GM10266 (cell line): ENCODE results near the gene IGF2BP1.

Source experiments
- DNase-seq: peaks from one replicate; pipeline ENCODE4 v3.0.0; 2012; ENCODE audit errors: extremely low spot score
- TF ChIP-seq, protein P1 (sequence below): IDR thresholded peaks from 2 replicates; pipeline ENCODE4 v1.5.1; 2012; ENCODE audit warnings: mild to moderate bottlenecking, low read depth; ENCODE audit not compliant: control insufficient read depth, insufficient read depth; ENCODE audit errors: missing control alignments

IGF2BP1 gene

DNA sequence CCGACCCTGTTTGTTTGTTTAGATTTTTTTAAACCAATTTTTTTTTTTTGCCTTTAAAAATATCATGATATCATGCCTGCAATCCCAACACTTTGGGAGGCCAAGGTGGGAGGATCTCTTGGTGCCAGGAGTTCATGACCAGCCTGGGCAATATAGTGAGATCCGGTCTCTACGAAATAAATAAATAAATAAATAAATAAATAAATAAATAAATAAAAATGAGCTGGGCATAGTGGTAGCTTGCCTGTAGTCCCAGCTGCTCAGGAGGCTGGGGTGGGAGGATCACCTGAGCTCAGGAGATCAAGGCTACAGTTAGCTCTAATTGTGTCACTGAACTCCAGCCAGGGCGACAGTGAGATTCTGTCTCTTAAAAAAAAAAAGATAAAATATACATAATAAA lies 8.1 kb upstream of the IGF2BP1 start:
- TF ChIP-seq, protein P1, sequence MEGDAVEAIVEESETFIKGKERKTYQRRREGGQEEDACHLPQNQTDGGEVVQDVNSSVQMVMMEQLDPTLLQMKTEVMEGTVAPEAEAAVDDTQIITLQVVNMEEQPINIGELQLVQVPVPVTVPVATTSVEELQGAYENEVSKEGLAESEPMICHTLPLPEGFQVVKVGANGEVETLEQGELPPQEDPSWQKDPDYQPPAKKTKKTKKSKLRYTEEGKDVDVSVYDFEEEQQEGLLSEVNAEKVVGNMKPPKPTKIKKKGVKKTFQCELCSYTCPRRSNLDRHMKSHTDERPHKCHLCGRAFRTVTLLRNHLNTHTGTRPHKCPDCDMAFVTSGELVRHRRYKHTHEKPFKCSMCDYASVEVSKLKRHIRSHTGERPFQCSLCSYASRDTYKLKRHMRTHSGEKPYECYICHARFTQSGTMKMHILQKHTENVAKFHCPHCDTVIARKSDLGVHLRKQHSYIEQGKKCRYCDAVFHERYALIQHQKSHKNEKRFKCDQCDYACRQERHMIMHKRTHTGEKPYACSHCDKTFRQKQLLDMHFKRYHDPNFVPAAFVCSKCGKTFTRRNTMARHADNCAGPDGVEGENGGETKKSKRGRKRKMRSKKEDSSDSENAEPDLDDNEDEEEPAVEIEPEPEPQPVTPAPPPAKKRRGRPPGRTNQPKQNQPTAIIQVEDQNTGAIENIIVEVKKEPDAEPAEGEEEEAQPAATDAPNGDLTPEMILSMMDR = no peak

DNA sequence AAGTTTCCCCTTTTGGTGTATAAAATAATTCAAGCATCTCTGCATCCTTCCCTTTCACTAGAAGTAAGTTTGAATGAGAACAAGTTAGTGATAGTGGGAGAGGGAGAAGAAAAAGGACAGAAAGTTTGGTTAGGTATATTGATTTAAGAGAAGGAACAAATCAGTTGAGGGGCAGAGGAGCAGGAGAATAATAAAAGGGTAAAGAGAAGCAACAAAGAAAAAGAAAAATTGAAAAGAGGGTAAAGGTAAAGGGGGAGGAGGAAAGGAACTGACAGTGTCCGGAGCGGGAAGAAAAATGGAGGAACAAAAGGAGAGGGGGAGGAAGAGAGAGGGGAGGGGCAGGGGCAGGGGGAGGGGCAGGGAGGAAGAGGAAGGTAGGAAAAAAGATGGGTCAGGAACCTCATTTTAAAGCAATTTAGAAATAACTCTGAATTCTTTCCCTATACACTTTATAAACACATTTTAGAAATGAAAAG lies 6.3 kb upstream of the IGF2BP1 start:
- DNase-seq = no peak
- TF ChIP-seq, protein P1 = no peak

More for the DNA sequence above, 8.1 kb upstream of the IGF2BP1 start:
- no peak for DNase-seq

DNA sequence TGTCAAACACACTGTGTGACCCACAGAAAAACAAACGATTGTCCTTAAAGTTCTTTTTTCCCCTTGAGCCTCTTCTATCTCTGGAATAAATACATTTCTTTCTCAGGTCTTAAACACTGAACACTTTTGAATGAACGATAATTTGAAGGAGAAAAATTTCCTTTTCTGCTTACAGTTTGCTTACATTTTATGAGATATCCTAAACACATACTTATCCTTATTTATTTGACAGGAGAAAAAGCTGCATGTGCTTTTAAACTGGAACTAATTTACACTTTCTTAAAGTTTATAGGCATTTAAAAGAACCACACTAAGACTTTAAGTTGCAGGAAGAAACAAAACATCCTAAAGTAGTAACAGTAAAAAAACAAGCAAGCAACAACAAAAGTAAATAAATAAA lies 4.7 kb upstream of the IGF2BP1 start:
- TF ChIP-seq, protein P1 = no peak
- no peak for DNase-seq

DNA sequence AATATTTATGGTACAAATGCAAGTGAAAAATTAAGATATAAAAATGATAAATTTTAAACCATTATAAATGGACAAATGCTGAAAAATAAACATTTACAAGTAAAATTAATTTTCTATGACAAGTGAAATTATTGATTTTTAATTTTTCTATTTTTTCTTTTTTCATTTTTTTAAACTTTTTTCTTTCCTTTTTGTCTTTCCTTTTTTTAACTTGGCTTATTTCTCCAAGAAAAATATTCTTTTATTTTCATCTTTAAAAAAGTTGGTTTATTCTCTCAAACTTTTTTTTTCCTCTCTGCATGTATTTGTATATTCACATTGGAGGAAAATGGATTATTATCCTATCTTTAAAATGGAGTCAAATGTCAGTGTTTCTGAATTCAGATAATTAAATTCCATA lies 3.9 kb upstream of the IGF2BP1 start:
- no peak for DNase-seq
- TF ChIP-seq, protein P1 = no peak

DNA sequence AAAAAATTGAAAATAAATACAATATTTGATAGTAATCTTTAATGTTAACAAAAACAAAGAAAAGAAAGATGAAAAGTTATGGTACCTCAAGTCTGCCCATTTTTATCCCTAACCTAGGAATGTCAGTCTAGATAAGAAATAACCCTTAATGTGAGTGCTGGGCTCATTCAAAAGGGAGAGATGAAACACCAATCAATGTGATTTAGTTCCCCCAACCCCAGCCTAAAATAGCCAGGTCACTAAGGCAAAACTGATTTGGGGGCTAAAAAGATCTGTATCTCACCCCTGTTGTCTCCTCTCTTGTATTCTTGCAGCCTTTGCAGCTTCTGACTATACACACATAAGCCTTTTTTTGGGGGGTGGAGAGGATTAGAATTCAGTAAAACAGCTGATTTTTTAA lies 3.2 kb upstream of the IGF2BP1 start:
- no peak for DNase-seq
- TF ChIP-seq, protein P1 = no peak

DNA sequence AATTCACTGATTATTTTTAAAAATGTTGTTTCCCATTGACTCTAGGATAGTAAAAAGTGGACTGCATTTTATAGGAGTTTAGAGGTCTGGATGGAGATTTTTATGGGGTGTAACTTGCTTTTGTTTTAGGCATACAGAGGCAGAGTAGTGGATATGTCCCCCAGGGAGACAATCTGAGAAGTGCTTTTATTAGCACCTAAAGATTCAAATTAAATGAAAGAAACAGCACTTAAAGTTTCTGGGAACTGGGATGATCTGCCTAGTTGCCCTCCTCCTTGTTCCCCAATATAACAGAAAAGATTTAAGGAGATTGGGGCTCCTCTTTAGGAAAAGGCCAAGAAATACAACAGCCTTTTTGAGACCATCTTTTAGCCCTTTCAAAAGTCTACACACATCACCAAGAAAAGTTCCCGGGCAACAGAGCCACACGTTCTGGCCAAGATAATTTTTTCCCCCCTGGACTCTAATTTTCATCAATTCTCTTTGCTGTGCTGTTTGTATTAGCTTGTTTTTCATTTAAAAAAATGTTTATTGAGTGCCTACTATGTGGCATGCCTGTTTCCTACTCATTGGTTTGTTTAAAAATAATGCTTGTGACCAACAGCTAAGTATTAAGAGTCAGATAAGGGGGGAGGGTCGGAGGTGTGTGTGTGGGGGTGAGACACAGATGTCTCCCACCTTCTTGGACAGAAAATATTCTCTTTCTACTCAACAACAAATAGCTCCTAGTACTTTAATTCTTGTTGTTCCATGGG lies 2.5 kb upstream of the IGF2BP1 start:
- TF ChIP-seq, protein P1 = no peak
- DNase-seq = peak; percentile 13

DNA sequence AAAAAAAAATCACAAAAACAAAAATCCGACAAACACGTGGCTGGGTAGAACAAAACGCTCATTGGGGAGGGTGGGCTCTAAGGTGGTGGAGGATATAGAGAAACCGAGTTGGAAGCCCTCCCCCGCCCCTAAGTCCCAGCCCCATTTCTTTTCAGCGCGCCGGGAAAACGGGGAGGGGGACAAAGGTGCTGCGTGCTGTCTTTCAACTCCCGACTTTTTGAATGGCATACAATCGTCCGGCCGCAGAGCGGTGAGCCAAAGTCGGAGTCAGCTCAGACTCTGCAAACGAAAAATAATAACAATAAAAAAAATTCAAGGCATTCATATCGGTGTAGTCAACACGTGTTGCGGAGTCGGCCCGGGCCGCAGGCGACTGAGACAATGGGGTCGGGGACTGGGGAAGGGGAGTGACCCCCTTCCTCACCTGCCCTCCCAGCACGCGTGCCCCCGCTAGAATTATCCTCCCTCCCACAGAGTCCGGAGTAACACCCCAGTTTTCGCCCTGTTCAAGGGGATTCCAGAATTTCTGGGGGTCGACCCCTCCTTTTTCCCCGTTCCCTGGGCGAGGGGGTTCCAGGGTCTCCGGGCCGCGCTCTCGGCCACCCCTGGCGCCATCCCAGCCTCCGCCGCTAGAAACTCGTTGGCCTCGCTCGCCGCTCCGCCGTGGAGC lies 1.7 kb upstream of the IGF2BP1 start:
- DNase-seq = peak; percentile 6
- TF ChIP-seq, protein P1 = no peak
